ENCODE data around the gene NFX1.
A peak's percentile ranks its signal among the peaks of the same experiment; 100 is the strongest.

Gene NFX1

DNA sequence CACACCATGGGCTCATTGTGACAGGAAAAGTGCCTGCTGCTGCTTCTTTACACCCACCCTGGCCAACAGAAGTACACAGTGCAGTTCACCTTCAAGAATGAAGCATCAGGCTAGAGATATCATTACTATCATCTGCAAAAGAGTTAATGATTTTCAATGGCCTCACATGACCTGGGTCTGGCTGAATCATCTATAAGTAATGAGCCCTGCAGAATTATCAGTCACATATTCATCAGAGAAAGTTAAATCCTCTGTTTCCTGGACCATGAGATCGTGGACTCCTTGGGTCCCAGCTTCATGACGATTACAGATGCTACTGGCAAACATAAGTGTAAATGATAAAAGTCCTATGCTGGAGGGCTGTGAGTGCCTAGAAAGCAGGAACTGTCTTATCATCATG lies 34.1 kb upstream of the NFX1 start:
- no peak for TF ChIP-seq REST (IDR thresholded peaks at IDR 0.05; ENCODE audit: insufficient read depth in 1 of 2, low read depth in 2 of 2, low read length in 2 of 2)
- TF ChIP-seq POLR2AphosphoS5 (IDR thresholded peaks at IDR 0.05; ENCODE audit: low read depth, low read length): no peak
- TF ChIP-seq TAF1 (IDR thresholded peaks at IDR 0.05; ENCODE audit: borderline replicate concordance, insufficient read depth, low read length): no peak
- TF ChIP-seq SIN3A (IDR thresholded peaks at IDR 0.05; ENCODE audit: borderline replicate concordance, insufficient read depth, low read length): no peak
- no peak for TF ChIP-seq FOXP2 (optimal IDR thresholded peaks at IDR 0.05; ENCODE audit: borderline replicate concordance, extremely low read depth, extremely low read length, insufficient read depth)

GRCh38 chr9:33257276-33257675 lies 33.0 kb upstream of the NFX1 start:
- TF ChIP-seq TAF1 (IDR thresholded peaks at IDR 0.05; ENCODE audit: borderline replicate concordance, insufficient read depth, low read length) (no peak), SIN3A (IDR thresholded peaks at IDR 0.05; ENCODE audit: borderline replicate concordance, insufficient read depth, low read length) (no peak)

- TF ChIP-seq REST (IDR thresholded peaks at IDR 0.05; ENCODE audit: insufficient read depth in 1 of 2, low read depth in 2 of 2, low read length in 2 of 2) (no peak), TAF1 (IDR thresholded peaks at IDR 0.05; ENCODE audit: borderline replicate concordance, insufficient read depth, low read length) (no peak), POLR2AphosphoS5 (IDR thresholded peaks at IDR 0.05; ENCODE audit: low read depth, low read length) (no peak), SIN3A (IDR thresholded peaks at IDR 0.05; ENCODE audit: borderline replicate concordance, insufficient read depth, low read length) (no peak), FOXP2 (optimal IDR thresholded peaks at IDR 0.05; ENCODE audit: borderline replicate concordance, extremely low read depth, extremely low read length, insufficient read depth) (no peak)
Observed at GRCh38 chr9:33260372-33260771, 29.9 kb upstream of the NFX1 start.

GRCh38 chr9:33263131-33264002 lies 26.9 kb upstream of the NFX1 start:
- TF ChIP-seq REST (IDR thresholded peaks at IDR 0.05; ENCODE audit: insufficient read depth in 1 of 2, low read depth in 2 of 2, low read length in 2 of 2) (no peak), FOXP2 (optimal IDR thresholded peaks at IDR 0.05; ENCODE audit: borderline replicate concordance, extremely low read depth, extremely low read length, insufficient read depth) (no peak), TAF1 (IDR thresholded peaks at IDR 0.05; ENCODE audit: borderline replicate concordance, insufficient read depth, low read length) (no peak), SIN3A (IDR thresholded peaks at IDR 0.05; ENCODE audit: borderline replicate concordance, insufficient read depth, low read length) (no peak), POLR2AphosphoS5 (IDR thresholded peaks at IDR 0.05; ENCODE audit: low read depth, low read length) (no peak)

DNA sequence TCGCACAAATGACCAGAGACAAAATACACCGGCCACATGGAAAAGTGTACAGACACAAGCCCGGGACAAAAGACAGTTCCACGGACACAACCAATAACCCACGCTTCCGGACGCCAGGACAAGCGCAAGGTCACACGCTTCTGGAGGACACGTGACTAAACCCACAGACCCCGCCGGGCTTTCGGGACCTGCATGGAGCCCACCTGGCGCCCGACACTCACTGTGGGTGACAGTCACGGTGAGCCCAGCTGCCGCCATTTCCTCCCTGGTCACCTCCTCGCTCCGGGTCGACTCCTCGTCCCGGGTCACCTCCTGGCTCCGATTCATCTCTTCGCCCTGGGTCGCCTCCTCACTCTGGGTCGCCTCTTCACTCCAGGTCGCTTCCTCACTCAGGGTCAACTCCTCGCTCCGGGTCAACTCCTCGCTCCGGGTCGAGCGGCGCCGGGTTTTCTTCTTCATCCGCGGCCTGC lies 26.3 kb upstream of the NFX1 start:
- TF ChIP-seq SIN3A (IDR thresholded peaks at IDR 0.05; ENCODE audit: borderline replicate concordance, insufficient read depth, low read length): peak; percentile 30; the same call in 1 of the 2 replicates
- no peak for TF ChIP-seq POLR2AphosphoS5 (IDR thresholded peaks at IDR 0.05; ENCODE audit: low read depth, low read length)
- TF ChIP-seq FOXP2 (optimal IDR thresholded peaks at IDR 0.05; ENCODE audit: borderline replicate concordance, extremely low read depth, extremely low read length, insufficient read depth): no peak

Measured in PFSK-1 (cell line).